ENCODE measurements around the gene VAT1L. TPM values are rescaled to one million over a fixed set of nuclear protein-coding genes. Genes with fewer than 3 reads are reported as not detected.

VAT1L gene
- total and polyA plus RNA-seq, 2 donors (not counting 3 experiments of a cell fraction or from before 2014, with no cell fraction given) = 0.46 to 1.5 TPM

GRCh38 chr16:77920984-77921383 lies 132.6 kb downstream of the VAT1L start:
- Histone ChIP-seq H2AFZ (ENCODE audit: low read depth, low read length) (no peak overlapping the region), H3K4me1 (ENCODE audit: control insufficient read depth, extremely low read depth, insufficient read depth, low read length) (peaks cover 6% of the 10 kb centered on the region), H3K79me2 (ENCODE audit: control insufficient read depth, insufficient read depth, low read length) (no peaks in the 10 kb centered on the region), H3K9ac (replicated peaks; ENCODE audit: extremely low read depth, insufficient read depth, low read length) (no peak overlapping the region), H3K4me3 (replicated peaks in 1 of 3; ENCODE audit: insufficient read depth in 1 of 3, low read depth in 1 of 3, low read length in 3 of 3) (no peak overlapping the region), H3K36me3 (ENCODE audit: control insufficient read depth in 2 of 2, extremely low read depth in 1 of 2, insufficient read depth in 2 of 2, low read length in 2 of 2) (no peaks in the 10 kb centered on the region), H4K20me1 (replicated peaks; ENCODE audit: control insufficient read depth, extremely low read depth, insufficient read depth, low read length) (no peaks in the 10 kb centered on the region), H3K27me3 (ENCODE audit: control insufficient read depth in 2 of 2, insufficient read depth in 2 of 2, low read length in 2 of 2) (peaks cover 0 to 2% of the 10 kb centered on the region in 2 experiments), H3K9me3 (replicated peaks; ENCODE audit: control insufficient read depth, insufficient read depth, low read length) (no peaks in the 10 kb centered on the region), H3K27ac (ENCODE audit: insufficient read depth, low read depth, low read length) (no peak overlapping the region), H3K9me1 (replicated peaks; ENCODE audit: control insufficient read depth, extremely low read depth, insufficient read depth, low read length) (no peaks in the 10 kb centered on the region), H3K4me2 (ENCODE audit: insufficient read depth, low read length) (no peak overlapping the region)
- ChIA-PET CTCF (no interaction called here), POLR2A (no interaction called here)
- FAIRE-seq (no peak), DNase-seq (ENCODE audit: low read depth, low spot score) (no peak)
- intact Hi-C loops (cut with micrococcal nuclease) (no loop called here), dilution Hi-C loops (cut with MboI; ENCODE audit: extremely low pct_ligation_motif_present, low sequenced_read_pairs) (no loop called here)
- BruUV-seq (replicated peaks) = no TSS peak
- TF ChIP-seq MYC (IDR thresholded peaks at IDR 0.05; ENCODE audit: low read depth, low read length) (no peak), FOS (IDR thresholded peaks at IDR 0.05; ENCODE audit: borderline replicate concordance, insufficient read depth, low read length) (no peak), JUN (IDR thresholded peaks at IDR 0.05; ENCODE audit: borderline replicate concordance, insufficient read depth, insufficient read length, low read depth) (no peak), POLR2AphosphoS5 (IDR thresholded peaks at IDR 0.05; ENCODE audit: insufficient read depth, low read depth, low read length) (no peak), POLR2A (IDR thresholded peaks at IDR 0.05; ENCODE audit: low read depth, low read length) (no peak), MAX (IDR thresholded peaks at IDR 0.05; ENCODE audit: insufficient read depth, insufficient read length) (no peak), EZH2 (IDR thresholded peaks at IDR 0.05; ENCODE audit: borderline replicate concordance, low read depth, low read length, severe bottlenecking) (no peak), CTCF (IDR thresholded peaks at IDR 0.05; ENCODE audit: extremely low read depth in 1 of 2, insufficient read depth in 1 of 2, low read depth in 1 of 2, low read length in 2 of 2) (no peak), GATA2 (IDR thresholded peaks at IDR 0.05; ENCODE audit: insufficient read depth, insufficient read length, low read depth, low read length) (no peak)
